HG02884 (cell line): ENCODE measurements around the gene EDEM2.
A peak's percentile ranks its signal among the peaks of the same experiment; 100 is the strongest.
"Not testable (repeated sequence)": the region's sequence is repeated elsewhere in the genome, so short reads cannot be mapped to it uniquely, and the experiment has no call there.

Source experiments
- ATAC-seq: cut with Tn5 transposase; IDR thresholded peaks from one replicate; pipeline ENCODE4 v1.9.1; 2021; ENCODE audit warnings: mild to moderate bottlenecking, moderate library complexity; ENCODE audit not compliant: unreplicated experiment

Gene EDEM2

GRCh38 chr20:35133735-35134134, 13.4 kb downstream of the EDEM2 start:
- ATAC-seq, result no peak

GRCh38 chr20:35133031-35133430, 14.1 kb downstream of the EDEM2 start:
- no peak for ATAC-seq

GRCh38 chr20:35131934-35132333, 15.2 kb downstream of the EDEM2 start:
- ATAC-seq, result no peak

DNA sequence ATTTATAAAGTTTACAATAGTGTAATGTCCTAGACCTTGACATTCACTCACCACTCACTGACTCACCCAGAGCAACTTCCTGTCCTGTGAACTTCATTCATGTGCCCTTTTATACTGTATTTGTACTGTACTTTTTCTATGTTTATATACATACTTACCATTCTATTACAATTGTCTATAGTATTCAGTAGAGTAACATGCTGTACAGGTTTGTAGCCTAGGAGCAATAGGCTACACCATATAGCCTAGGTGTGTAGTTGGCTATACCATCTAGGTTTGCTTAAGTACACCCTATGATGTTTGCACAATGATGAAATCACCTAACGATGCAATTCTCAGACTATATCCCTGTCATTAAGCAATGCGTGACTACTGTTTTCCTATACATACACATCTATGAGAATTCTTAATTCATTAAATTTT, 17.5 kb downstream of the EDEM2 start:
- no peak for ATAC-seq

DNA sequence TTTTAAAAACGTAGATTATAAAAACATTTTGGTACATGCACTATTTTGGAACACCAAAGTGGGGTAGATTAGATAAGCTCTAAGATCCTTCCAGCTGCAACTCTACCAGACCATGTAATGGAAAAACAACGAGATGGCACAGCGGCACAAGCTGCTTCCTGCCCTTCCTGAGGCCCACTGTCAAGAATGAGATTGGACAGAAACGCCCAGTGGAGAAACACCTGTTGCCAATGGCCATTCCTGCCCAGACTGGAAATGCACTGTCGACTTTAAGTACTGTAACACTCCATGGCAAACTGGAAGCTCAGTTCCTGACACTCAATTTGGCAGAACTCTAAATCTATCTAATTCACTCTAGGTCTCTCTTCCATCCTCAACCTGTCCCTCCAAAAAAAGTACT, 21.4 kb downstream of the EDEM2 start:
- ATAC-seq, result no peak

GRCh38 chr20:35122756-35123405, 24.3 kb downstream of the EDEM2 start:
- no peak for ATAC-seq

DNA sequence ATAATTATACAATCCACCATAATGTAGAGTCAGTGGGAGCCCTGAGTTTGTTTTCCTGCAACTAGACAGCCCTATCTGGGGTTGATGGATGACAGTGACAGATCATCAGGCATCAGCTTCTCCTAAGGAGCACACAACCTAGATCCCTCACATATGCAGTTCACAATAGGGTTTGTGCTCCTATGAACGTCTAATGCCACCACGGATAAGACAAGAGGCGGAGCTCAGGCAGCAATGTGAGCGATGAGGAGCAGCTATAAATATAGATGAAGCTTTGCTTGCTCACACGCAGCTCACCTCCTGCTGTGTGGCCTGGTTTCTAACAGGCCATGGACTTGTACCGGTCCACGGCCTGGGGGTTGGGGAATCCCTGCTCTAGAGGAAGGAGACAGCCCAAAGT, 25.9 kb downstream of the EDEM2 start:
- ATAC-seq, result no peak

DNA sequence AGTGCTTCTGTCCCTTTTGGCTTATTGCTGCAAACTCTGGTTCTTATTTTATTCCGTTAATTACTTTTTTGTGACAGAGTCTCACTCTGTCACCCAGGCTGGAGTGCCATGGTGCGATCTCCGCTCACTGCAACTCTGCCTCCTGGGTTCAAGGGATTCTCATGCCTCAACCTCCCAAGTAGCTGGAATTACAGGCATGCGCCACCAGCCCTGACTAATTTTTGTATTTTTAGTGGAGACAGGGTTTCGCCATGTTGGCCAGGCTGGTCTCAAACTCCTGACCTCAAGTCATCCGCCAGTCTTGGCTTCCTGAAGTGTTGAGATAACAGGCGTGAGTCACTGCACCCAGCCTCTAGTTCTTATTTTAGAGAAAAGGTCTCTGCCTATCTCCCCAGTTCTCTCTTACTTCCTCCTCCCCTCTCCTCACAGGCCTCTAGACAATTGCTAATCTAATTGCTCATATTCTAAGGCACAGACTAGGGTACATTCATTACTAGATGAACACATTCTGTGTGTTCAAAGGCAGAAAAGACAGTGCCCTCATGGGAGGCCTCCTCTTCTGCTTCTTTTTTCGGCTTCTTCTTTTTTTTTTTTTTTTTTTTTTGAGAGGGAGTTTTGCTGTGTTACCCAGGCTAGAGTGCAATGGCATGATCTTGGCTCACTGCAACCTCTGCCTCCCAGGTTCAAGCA, 27.0 kb downstream of the EDEM2 start:
- ATAC-seq, result no peak

DNA sequence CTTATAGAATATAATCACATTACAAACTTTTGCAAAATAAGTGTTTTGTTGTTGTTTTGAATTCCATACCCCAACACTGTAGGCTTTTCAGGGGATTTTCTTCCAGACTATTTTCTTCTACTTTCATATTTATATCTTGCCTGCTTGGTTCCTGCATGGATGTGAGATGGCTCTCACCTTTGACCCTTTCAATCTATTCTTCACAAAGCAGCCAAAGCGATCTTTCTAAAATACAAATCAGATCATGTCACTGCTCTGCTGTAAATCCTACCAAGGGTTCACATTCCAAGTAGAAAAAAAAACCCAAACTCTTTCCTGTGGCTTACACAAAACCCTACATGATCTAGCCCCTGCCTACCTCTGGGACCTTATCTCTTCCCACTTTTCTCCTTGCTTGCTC, 29.5 kb downstream of the EDEM2 start:
- ATAC-seq, result no peak

DNA sequence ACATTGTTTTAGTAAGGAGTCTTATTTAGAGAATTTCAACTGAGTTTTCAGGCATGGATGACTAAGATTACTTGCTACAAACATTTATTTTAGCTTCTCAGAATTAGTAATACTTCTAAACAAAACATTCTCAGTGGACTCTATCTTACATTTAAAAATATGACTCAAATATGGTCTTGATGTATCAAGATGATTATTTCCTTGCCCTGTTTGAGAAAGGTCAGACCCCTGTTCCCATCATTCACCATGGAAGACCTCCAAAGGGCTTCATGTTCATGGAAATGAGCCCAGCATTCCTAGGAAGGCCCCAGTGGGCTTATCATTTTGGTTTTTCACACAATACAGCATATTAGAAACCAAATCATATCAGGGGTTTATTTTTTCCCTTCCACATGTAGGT, 29.9 kb downstream of the EDEM2 start:
- ATAC-seq, result no peak

- no peak for ATAC-seq
These were observed 30.9 kb downstream of the EDEM2 start for GRCh38 chr20:35116258-35116657.

DNA sequence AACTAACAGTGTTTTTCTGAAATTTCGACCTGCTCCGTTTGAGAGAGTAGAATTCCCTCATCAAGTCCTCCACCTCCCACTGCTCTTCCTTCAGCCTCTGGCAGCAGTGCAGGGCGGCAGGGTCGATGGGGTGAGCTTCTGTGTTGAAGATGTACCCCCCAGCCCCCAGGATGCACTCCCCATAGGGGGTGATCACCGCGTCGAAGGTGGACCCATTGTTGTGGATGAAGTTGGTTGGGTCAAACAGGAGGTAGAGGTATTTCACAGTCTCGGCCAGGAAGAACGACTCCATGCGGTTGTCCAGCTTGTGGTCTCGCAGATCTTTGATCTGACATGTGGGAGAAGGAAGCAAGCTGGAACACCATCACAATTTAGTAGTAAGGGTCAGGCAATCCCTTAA, 31.5 kb downstream of the EDEM2 start:
- ATAC-seq, result no peak

- ATAC-seq, result not testable (repeated sequence)
These were observed 34.9 kb downstream of the EDEM2 start for GRCh38 chr20:35112276-35112675.

DNA sequence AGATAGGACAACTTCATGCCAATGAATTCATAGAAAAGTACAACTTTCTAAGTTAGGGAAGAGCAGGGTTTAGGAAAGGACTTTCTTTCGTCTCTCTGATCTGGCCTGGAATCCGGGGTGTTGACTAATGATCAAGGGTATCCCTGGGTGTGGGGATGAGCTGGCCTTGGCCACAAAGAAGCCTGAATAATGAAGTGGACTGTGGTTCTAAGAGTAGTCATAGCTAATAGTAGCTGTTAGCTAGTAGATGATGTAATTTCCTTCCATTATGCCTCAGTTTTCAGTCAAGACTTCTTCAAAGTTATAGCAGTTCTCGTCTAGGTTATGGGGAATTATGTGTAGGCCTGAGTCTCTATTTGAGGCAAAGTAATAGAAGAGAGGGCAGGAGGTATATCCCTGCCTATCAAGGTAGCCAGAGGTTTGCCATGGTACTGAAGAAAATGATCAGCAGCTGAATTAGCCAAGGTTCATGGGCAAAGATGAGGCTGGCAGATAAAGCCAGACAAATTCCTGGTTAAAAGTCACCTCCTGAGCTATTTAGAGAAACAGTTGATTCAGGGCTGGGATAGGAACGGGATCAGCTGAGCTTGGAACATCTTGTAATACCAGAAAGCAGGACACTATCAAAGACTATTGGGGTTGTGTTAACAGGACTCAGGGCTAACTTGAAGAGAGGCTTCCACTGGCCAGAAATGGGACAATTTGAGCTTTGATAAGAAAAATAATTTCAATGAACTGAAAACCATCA, 35.8 kb downstream of the EDEM2 start:
- ATAC-seq, result no peak

DNA sequence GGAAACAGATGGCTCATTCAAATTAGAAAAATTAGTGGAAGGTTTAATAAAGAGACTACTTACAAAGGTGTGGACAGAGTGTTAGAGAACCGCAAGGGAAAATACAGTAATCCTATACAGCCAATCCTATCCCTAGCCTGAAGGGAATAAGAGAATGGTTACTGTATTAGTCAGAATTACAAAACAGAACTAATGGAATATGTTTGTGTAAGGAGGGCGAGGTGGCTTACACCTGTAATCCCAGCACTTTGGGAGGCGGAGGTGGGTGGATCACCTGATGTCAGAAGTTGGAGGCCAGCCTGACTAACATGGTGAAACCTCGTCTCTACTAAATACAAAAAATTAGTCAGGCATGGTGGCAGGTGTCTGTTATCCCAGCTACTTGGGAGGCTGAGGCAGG, 38.2 kb downstream of the EDEM2 start:
- ATAC-seq, result no peak

GRCh38 chr20:35106827-35107380, 40.2 kb downstream of the EDEM2 start:
- ATAC-seq, result no peak

GRCh38 chr20:35104685-35105295, 42.3 kb downstream of the EDEM2 start:
- ATAC-seq, result no peak

DNA sequence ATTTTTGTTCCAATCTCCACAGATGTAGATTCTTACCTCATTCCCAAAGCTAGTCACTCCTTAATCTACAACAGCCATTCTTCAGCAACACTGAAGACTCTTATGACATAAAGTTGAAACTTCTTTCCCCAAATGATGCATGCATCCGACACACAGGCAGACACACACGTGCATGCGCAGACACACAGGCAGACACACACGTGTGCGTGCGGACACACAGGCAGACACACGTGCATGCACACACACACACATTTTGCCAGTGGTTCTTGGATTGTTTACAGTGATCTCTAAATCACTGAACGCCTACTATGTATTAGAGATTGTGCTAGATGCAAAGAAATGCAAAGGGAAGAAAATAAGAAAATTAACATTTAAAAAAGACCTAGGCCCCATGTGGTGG, 45.5 kb downstream of the EDEM2 start:
- ATAC-seq, result no peak

GRCh38 chr20:35093267-35093884, 53.8 kb downstream of the EDEM2 start:
- ATAC-seq, result no peak

GRCh38 chr20:35092524-35093266, 54.4 kb downstream of the EDEM2 start, which contains the start of gene TRPC4AP:
Gene TRPC4AP, minus strand, starts transcription at chr20:35092807. Its CDS starts 26 bp downstream, at chr20:35092781.
- peak; percentile 91 for ATAC-seq
